Activated T-cell treated with anti-CD3 and anti-CD28 coated beads for 24 hours (primary cell): ENCODE measurements around the gene GPBAR1.
"Not testable (repeated sequence)": the region's sequence is repeated elsewhere in the genome, so short reads cannot be mapped to it uniquely, and the experiment has no call there.

ENCODE experiments used
- DNase-seq: peaks from one replicate; pipeline ENCODE4 v3.0.0-alpha.2; 2020; ENCODE audit warnings: low read depth

The GPBAR1 gene

DNA sequence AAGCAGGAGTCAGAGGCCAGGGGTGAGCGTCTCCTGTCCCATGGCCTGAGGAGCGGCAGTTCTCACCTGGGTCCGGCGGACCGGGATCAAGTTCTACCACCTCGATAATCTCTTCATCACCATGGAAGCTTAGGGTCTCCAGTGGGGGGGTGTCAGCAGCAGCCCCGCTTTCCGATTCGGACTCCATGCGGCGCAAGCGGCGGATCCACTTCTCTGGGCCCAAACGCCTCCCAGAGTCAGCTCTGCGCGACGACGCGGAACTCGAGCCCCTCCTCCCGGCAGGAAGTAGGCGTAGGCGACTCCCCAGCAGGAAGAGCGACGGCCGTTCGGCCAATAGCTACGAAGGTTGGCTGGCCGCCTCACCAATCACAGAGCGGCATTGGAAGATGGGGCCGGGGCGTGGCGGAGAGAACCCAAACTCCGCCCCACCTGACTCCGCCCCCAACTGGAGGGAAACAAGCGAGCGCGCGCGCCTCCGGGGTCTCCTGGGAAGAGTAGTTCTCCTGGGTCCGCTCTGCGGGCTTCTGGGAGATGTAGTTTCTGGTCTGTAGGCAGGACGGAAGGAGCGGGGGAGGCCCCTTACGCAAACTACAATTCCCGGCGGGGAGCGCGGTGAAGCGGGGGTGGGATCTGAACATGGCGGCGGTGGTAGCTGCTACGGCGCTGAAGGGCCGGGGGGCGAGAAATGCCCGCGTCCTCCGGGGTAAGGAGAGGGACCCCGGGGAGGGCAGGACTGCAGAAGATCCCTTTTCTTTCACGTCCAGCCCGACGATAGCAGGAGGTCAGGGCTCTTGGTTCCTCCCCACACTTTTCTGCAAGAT lies 9.3 kb downstream of the GPBAR1 start, which contains the start of the genes AAMP and PNKD:
Gene AAMP, minus strand, starts transcription at position 238 of the 821 bp plus-strand sequence. Its CDS starts 51 bp downstream, at position 187.
Gene PNKD, plus strand, starts transcription at position 620 of the 821 bp plus-strand sequence. Its CDS starts 17 bp downstream, at position 637.
- DNase-seq: peak; percentile 100

GRCh38 chr2:218270721-218271486 lies 10.1 kb downstream of the GPBAR1 start:
- no peak for DNase-seq

DNA sequence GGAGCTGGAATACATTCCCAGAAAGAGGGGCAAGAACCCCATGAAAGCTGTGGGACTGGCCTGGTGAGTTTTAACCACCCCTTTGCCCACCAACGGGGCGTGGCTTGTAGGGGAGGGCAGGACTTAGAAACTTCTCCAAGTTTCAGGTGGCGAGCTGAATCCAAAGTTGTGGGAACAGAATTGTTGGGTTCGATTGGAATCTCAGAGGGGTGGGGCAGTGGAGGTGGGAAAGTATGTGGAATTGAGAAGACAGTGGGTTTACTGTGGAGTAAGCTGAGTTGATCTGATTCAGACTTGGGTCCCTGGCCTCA lies 10.6 kb downstream of the GPBAR1 start:
- no peak for DNase-seq

DNA sequence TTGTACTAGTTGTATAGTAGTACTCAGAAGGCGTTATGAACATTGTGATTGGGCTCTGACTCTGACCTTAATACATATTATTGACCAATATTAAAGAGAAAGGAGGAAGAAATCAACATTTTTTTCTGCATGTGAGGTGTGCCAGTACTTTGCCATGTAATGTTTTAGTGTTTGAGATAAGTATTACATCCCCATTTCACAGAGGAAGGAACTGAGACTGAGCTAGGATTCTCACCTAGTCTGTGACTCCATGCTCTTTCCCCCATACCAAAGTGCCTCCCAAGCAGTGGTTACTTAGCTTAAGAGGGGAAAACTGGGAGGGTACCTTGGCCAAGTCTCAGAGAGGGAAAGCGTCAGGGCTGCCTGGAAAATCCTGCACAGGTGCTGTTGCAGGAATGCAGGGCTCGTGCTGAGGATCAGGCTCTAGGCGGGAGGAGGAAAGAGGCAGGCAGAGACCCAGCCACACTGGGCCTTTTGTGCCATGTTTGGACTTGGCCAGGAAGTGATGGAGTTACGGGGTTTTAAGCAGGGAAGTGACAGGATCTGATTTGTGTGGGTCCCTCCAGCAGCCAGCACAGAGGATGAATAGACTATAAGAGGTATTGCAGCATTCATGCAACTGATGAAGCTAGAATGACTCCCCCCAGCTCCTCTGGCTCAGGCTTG lies 11.2 kb downstream of the GPBAR1 start:
- DNase-seq: no peak

- peak; percentile 71 for DNase-seq
Observed at GRCh38 chr2:218272531-218273212, 11.9 kb downstream of the GPBAR1 start.

GRCh38 chr2:218273214-218273907 lies 12.5 kb downstream of the GPBAR1 start:
- DNase-seq: not testable (repeated sequence)

GRCh38 chr2:218273908-218274249 lies 13.1 kb downstream of the GPBAR1 start:
- DNase-seq: no peak

- no peak for DNase-seq
Observed at GRCh38 chr2:218274586-218274985, 13.8 kb downstream of the GPBAR1 start.

- no peak for DNase-seq
Observed at GRCh38 chr2:218275371-218276072, 14.7 kb downstream of the GPBAR1 start.

DNA sequence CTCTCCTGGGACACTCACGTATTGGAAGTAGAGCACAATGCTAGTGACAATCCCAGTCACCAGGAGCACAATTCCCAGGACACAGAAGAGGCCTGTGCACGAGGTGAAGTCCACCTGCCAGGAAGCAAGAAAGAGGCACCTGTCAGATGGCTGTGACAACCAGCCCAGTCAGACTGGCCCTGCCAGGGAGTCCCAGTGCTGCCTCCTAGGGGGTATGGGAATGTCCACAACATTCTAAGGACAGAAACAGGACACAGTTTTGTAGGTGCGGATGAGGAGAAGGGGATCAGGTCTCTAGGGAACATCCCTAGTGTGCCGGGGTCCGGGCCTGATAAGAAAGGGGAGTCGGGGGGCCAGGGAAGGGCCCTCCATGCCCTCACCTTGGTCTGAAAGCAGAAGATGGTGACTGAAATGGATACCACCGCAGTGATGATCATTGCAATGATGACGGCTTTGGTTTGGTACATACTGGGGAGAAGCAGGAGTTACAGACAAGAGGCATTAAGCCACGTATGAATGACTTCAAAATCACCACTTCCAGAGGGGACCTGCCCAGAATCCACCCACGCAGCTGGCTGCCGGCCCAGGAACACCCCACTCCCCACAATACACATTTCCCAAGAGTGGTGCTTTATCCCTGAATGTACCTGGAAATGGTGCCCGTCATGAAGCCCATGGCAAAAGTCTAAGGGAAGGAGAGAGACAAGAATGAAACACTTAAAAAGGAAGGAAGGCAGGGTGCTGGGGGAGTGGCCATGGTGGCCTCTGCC lies 16.4 kb downstream of the GPBAR1 start:
- DNase-seq: no peak

GRCh38 chr2:218277921-218278320 lies 17.1 kb downstream of the GPBAR1 start:
- no peak for DNase-seq

DNA sequence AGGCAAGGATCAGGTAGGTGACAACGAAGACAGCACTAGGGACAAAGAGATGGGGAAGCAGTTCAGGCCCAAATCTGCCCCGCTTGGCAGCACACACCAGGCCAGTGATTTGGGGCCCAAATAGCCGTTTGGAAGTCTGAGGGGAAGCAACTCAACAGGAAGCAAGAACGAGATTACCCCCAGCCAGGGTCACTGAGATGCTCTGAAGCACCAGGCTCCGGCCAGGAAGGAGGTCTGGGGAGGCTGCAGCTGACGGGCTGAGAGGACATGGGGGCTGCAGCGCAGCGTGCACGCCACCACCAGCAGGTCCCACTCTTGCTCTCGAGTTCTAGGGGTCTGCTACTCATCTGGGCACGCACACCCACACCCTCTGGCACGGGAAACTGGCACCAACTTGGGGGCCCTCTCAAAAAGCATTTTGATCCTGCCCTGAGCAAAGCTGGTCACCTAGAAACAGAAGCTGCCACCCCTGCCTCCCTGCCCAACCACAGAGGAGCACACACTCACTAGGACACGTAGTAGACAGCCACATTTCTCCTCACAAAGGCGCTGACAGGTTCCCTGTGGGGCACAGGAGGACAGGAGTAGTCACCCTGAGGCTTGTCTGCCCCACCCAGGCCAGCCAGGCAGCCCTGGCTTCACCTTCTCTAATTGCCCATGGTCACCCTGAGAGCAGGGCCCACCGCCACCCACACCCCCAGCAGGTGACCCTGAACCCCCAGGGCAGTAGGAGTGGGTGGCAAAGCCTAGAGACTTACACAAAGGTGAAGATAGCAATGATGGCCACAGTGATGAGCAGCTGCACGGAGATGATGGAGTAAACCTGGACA lies 17.9 kb downstream of the GPBAR1 start:
- no peak for DNase-seq

DNA sequence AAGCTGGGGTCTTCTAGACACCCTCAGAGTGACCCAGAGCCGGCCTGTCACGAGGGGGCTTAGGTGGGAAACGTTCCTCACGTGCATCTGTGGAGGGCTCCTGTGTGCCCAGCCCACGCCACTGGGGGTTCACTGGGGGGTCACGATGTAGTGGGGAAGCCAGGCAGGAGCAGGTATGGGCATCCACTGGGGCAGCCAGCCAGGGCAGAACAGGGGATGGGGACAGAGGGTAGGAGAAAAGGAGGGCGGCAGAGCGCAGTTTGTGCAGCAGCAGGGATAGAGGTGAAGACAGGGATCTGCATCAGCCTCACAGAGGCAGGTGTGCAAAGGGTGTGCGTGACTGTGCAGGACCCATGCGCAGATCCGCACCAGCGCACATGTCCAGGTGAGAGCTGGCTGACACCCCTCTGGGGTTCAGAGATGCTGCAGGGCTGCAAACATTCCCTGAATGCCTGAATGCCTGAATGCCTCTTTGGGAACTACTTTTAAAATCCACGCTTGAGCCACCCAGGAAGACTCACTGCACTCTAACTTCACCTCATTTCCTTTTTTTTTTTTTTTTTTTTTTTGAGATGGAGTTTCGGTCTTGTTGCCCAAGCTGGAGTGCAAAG lies 19.6 kb downstream of the GPBAR1 start:
- DNase-seq: no peak

- DNase-seq: no peak
Observed at GRCh38 chr2:218281449-218281848, 20.6 kb downstream of the GPBAR1 start.

GRCh38 chr2:218282173-218282991 lies 21.6 kb downstream of the GPBAR1 start:
- DNase-seq: no peak

- DNase-seq: peak; percentile 53
Observed at GRCh38 chr2:218284106-218284811, 23.4 kb downstream of the GPBAR1 start.

DNA sequence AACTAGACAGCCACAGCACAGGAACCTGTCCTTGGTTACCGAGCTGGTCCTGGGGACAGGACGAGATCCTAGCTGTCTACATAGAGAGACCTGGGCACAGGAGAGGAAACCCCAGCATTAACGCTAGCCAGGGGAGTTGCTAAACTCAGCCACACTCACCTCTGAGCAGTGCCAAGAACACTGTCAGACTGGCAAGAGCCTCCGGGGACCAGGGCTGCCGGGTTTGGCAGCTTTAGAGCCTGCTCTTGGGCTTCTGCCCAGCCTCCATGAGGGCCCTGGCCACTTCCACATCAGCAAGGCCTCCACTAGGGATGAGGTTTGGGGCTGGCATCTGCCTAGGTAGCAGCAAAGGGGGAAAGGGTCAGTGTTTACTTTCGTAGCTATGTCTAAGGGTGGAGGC lies 24.8 kb downstream of the GPBAR1 start:
- no peak for DNase-seq
